Mesenchymal stem cell (in vitro differentiated cells and primary cell): Measurements from ENCODE around the gene TUBB3.

Source experiments
- DNase-seq: peaks from one replicate; pipeline ENCODE4 v3.0.0-alpha.2; 2013
- H2AFZ ChIP-seq: one replicate; pipeline ENCODE4 v1.6.1; 2013; ENCODE audit warnings: low read depth, mild to moderate bottlenecking, control low read depth, inconsistent platforms, low read length, moderate library complexity
- H2AK5ac ChIP-seq: 2 replicates; pipeline ENCODE4 v1.6.1; 2013; ENCODE audit warnings: low read length, moderate library complexity, mild to moderate bottlenecking, inconsistent platforms; ENCODE audit not compliant: severe bottlenecking
- H2BK120ac ChIP-seq: one replicate; pipeline ENCODE4 v1.6.1; 2013; ENCODE audit warnings: low read depth, mild to moderate bottlenecking, inconsistent platforms, low read length, moderate library complexity
- H2BK12ac ChIP-seq, 2 experiments: one replicate each; pipeline ENCODE4 v1.6.1; 2013; ENCODE audit warnings: inconsistent platforms in 2 of 2, low read length in 2 of 2, mild to moderate bottlenecking in 2 of 2, moderate library complexity in 2 of 2, control low read depth in 1 of 2
- H2BK15ac ChIP-seq: one replicate; pipeline ENCODE4 v1.6.1; 2013; ENCODE audit warnings: mild to moderate bottlenecking, low read depth, inconsistent platforms; ENCODE audit not compliant: poor library complexity, severe bottlenecking
- H2BK5ac ChIP-seq: 2 replicates; pipeline ENCODE4 v1.6.1; 2013; ENCODE audit warnings: low read depth, mild to moderate bottlenecking, low read length, control low read depth, inconsistent platforms; ENCODE audit not compliant: poor library complexity, severe bottlenecking
- H3K14ac ChIP-seq, 2 experiments: one replicate each; pipeline ENCODE4 v1.6.1; 2013; ENCODE audit warnings: inconsistent platforms in 2 of 2, low read length in 2 of 2, control low read depth in 1 of 2, mild to moderate bottlenecking in 1 of 2, moderate library complexity in 1 of 2
- H3K18ac ChIP-seq, 2 experiments: one replicate each; pipeline ENCODE4 v1.6.1; 2013; ENCODE audit warnings: inconsistent platforms in 2 of 2, low read length in 2 of 2, control low read depth in 1 of 2, low read depth in 1 of 2, mild to moderate bottlenecking in 1 of 2
- H3K23ac ChIP-seq, 2 experiments: one replicate each; pipeline ENCODE4 v1.6.1; 2013; ENCODE audit warnings: inconsistent platforms in 2 of 2, low read length in 2 of 2, mild to moderate bottlenecking in 2 of 2, moderate library complexity in 2 of 2, control low read depth in 1 of 2
- H3K27ac ChIP-seq: 2 replicates; pipeline ENCODE4 v1.5.1; 2013; ENCODE audit warnings: mild to moderate bottlenecking, moderate library complexity, low read length, control low read depth, inconsistent platforms; ENCODE audit not compliant: poor library complexity, severe bottlenecking
- H3K27me3 ChIP-seq, 2 experiments: 2 replicates each; pipeline versions ENCODE4 v1.6.1 to v1.7.0; 2013; ENCODE audit warnings: low read length in 2 of 2, mild to moderate bottlenecking in 2 of 2, moderate library complexity in 2 of 2, control low read depth in 1 of 2, inconsistent platforms in 1 of 2; ENCODE audit not compliant: control insufficient read depth in 1 of 2, insufficient read depth in 1 of 2
- H3K36me3 ChIP-seq, 2 experiments: 2 replicates each; pipeline versions ENCODE4 v1.6.1 to v1.7.0; 2013; ENCODE audit warnings: low read length in 2 of 2, control low read depth in 1 of 2, inconsistent platforms in 1 of 2, low read depth in 1 of 2, mild to moderate bottlenecking in 1 of 2; ENCODE audit not compliant: insufficient read depth in 2 of 2, control insufficient read depth in 1 of 2
- H3K4ac ChIP-seq, 2 experiments: one replicate each; pipeline ENCODE4 v1.6.1; 2013; ENCODE audit warnings: inconsistent platforms in 2 of 2, low read length in 2 of 2, mild to moderate bottlenecking in 2 of 2, moderate library complexity in 2 of 2, control low read depth in 1 of 2, low read depth in 1 of 2
- H3K4me1 ChIP-seq: 2 replicates; pipeline ENCODE4 v1.6.1; 2013; ENCODE audit warnings: low read depth, low read length, control low read depth; ENCODE audit not compliant: control insufficient read depth, insufficient read depth
- H3K4me2 ChIP-seq: 2 replicates; pipeline ENCODE4 v1.6.1; 2013; ENCODE audit warnings: low read length, mild to moderate bottlenecking, inconsistent platforms; ENCODE audit not compliant: poor library complexity, severe bottlenecking
- H3K4me3 ChIP-seq, 2 experiments: 2 replicates each; pipeline versions ENCODE4 v1.5.1 to v1.7.0; 2013; ENCODE audit warnings: low read length in 2 of 2, mild to moderate bottlenecking in 2 of 2, control low read depth in 1 of 2, low read depth in 1 of 2; ENCODE audit not compliant: insufficient read depth in 1 of 2
- H3K79me1 ChIP-seq: replicated peaks from 2 replicates; pipeline ENCODE4 v1.6.1; 2013; ENCODE audit warnings: mild to moderate bottlenecking, control low read depth, low read length, inconsistent platforms; ENCODE audit not compliant: poor library complexity, severe bottlenecking
- H3K9ac ChIP-seq: 2 replicates; pipeline ENCODE4 v1.7.0; 2013; ENCODE audit warnings: mild to moderate bottlenecking, low read length, moderate library complexity
- H3K9me3 ChIP-seq: 2 replicates; pipeline ENCODE4 v1.7.0; 2013; ENCODE audit warnings: mild to moderate bottlenecking, low read length; ENCODE audit not compliant: control insufficient read depth
- H4K8ac ChIP-seq: one replicate; pipeline ENCODE4 v1.6.1; 2013; ENCODE audit warnings: inconsistent platforms, mild to moderate bottlenecking, low read length, moderate library complexity
- H4K91ac ChIP-seq: one replicate; pipeline ENCODE4 v1.6.1; 2013; ENCODE audit warnings: mild to moderate bottlenecking, low read length, inconsistent platforms
- WGBS: methylation state at CpG from one replicate; pipeline ENCODE4 v1.1.7; 2013; ENCODE audit warnings: mixed read lengths; 5-methylcytosine and 5-hydroxymethylcytosine counted together

TUBB3 gene

DNA sequence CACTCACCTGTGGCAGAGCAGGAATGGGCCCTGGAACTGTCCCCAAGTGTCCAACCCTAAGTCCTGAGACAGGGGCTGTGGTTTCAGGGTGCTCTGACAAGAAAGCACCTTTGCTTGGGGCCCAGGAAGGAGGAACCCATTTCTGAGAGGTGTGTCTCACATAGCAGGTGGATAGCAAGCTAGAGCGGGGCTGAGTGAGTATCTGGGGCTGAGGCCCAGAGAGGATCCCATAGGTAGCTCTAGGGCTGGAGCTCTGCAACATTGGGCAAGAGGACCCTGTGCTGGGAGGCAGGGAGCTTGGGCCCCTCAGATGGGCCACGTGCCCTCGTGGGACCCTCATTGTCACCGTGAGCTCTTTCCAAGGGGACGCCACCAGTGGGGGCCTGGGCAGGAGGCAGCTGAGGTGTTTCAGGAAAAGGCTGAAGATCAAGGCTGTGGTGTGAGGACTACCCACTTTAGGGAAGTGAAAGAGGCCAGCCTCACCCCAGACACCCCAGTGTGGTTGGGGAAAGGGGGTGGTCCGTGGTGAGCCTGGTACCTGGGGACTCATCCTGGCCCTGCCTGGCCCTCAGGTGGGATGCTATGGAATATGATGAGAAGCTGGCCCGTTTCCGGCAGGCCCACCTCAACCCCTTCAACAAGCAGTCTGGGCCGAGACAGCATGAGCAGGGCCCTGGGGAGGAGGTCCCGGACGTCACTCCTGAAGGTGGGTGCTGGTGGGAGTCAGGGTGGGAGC, 30.7 kb downstream of the TUBB3 start:
- Histone ChIP-seq H3K9ac (no peak overlapping the region), H2BK15ac (no peak overlapping the region), H3K18ac (no peak overlapping the region), H4K91ac (no peak overlapping the region), H3K4me2 (no peak overlapping the region), H2AK5ac (no peak overlapping the region), H2BK120ac (no peak overlapping the region), H2AFZ (no peak overlapping the region), H3K27me3 (no peaks in the 10 kb centered on the region), H3K27ac (no peak overlapping the region), H3K14ac (no peak overlapping the region), H3K79me1 (peaks cover 46% of the 10 kb centered on the region), H3K4ac (no peak overlapping the region), H3K4me1 (peaks cover 13% of the 10 kb centered on the region), H3K23ac (no peak overlapping the region), H2BK5ac (no peak overlapping the region), H2BK12ac (no peak overlapping the region), H3K9me3 (no peaks in the 10 kb centered on the region), H4K8ac (peak overlapping the region; percentile 2), H3K4me3 (no peak overlapping the region), H3K36me3 (peaks cover 36 to 51% of the 10 kb centered on the region in 2 experiments)
- no peak for DNase-seq
- WGBS = over 99% methylated on average over 11 of the region's 11 CpGs

- H3K79me1 ChIP-seq = peaks cover 46% of the 10 kb centered on the region
- peaks cover 41 to 53% of the 10 kb centered on the region in 2 experiments for H3K36me3 ChIP-seq
- H3K27me3 ChIP-seq = no peaks in the 10 kb centered on the region
- no peak overlapping the region for H4K91ac ChIP-seq
- no peak overlapping the region for H3K9ac ChIP-seq
- H3K4me2 ChIP-seq = no peak overlapping the region
- H3K14ac ChIP-seq = no peak overlapping the region
- no peak overlapping the region for H2BK12ac ChIP-seq
- H3K23ac ChIP-seq = no peak overlapping the region
- H2BK15ac ChIP-seq = no peak overlapping the region
- no peak for DNase-seq
- H2BK120ac ChIP-seq = no peak overlapping the region
- no peak overlapping the region for H2AK5ac ChIP-seq
- no peak overlapping the region for H4K8ac ChIP-seq
- no peak overlapping the region for H3K18ac ChIP-seq
- no peak overlapping the region for H3K4ac ChIP-seq
- peaks cover 9% of the 10 kb centered on the region for H3K4me1 ChIP-seq
- 95% methylated on average over 14 of the region's 15 CpGs for WGBS
- H3K27ac ChIP-seq = no peak overlapping the region
- no peak overlapping the region for H2BK5ac ChIP-seq
- H3K9me3 ChIP-seq = no peaks in the 10 kb centered on the region
- H3K4me3 ChIP-seq = no peak overlapping the region
- no peak overlapping the region for H2AFZ ChIP-seq
Observed at GRCh38 chr16:89954462-89954861, 31.3 kb downstream of the TUBB3 start.

GRCh38 chr16:89955001-89955685, 32.0 kb downstream of the TUBB3 start:
- no peaks in the 10 kb centered on the region for H3K27me3 ChIP-seq
- H3K23ac ChIP-seq = no peak overlapping the region
- H2BK12ac ChIP-seq = no peak overlapping the region
- no peak overlapping the region for H2AK5ac ChIP-seq
- no peak overlapping the region for H4K8ac ChIP-seq
- no peak overlapping the region for H3K4ac ChIP-seq
- H2AFZ ChIP-seq = no peak overlapping the region
- no peak overlapping the region for H3K18ac ChIP-seq
- no peak overlapping the region for H3K4me3 ChIP-seq
- no peaks in the 10 kb centered on the region for H3K9me3 ChIP-seq
- H3K27ac ChIP-seq = no peak overlapping the region
- DNase-seq = no peak
- H3K9ac ChIP-seq = no peak overlapping the region
- no peak overlapping the region for H3K4me2 ChIP-seq
- peaks cover 45% of the 10 kb centered on the region for H3K79me1 ChIP-seq
- peaks cover 42 to 59% of the 10 kb centered on the region in 2 experiments for H3K36me3 ChIP-seq
- H2BK5ac ChIP-seq = no peak overlapping the region
- 90% methylated on average over 14 of the region's 15 CpGs for WGBS
- H2BK15ac ChIP-seq = no peak overlapping the region
- H4K91ac ChIP-seq = no peak overlapping the region
- no peak overlapping the region for H3K14ac ChIP-seq
- H3K4me1 ChIP-seq = peaks cover 2% of the 10 kb centered on the region
- H2BK120ac ChIP-seq = no peak overlapping the region

- H2BK12ac ChIP-seq = no peak overlapping the region
- DNase-seq = no peak
- 96% methylated on average over 14 of the region's 15 CpGs for WGBS
Observed at GRCh38 chr16:89956505-89957215, 33.5 kb downstream of the TUBB3 start.

More at GRCh38 chr16:89956505-89957215, 33.5 kb downstream of the TUBB3 start:
- H4K8ac ChIP-seq = no peak overlapping the region
- H3K4me1 ChIP-seq = peaks cover 2% of the 10 kb centered on the region
- H4K91ac ChIP-seq = no peak overlapping the region
- no peak overlapping the region for H3K9ac ChIP-seq
- H2AK5ac ChIP-seq = no peak overlapping the region
- H3K27ac ChIP-seq = no peak overlapping the region
- H3K18ac ChIP-seq = no peak overlapping the region
- no peaks in the 10 kb centered on the region for H3K9me3 ChIP-seq
- H3K4me2 ChIP-seq = no peak overlapping the region
- H2AFZ ChIP-seq = no peak overlapping the region
- no peaks in the 10 kb centered on the region for H3K27me3 ChIP-seq
- H3K79me1 ChIP-seq = peaks cover 44% of the 10 kb centered on the region
- H2BK5ac ChIP-seq = no peak overlapping the region
- H3K4ac ChIP-seq = no peak overlapping the region
- no peak overlapping the region for H3K4me3 ChIP-seq
- H3K23ac ChIP-seq = no peak overlapping the region
- H2BK15ac ChIP-seq = no peak overlapping the region
- H2BK120ac ChIP-seq = no peak overlapping the region
- no peak overlapping the region for H3K14ac ChIP-seq
- H3K36me3 ChIP-seq = peaks cover 51 to 72% of the 10 kb centered on the region in 2 experiments
